HG02610 (cell line): ENCODE results near the gene TGFBR3L.
"Not testable (repeated sequence)": the region's sequence is repeated elsewhere in the genome, so short reads cannot be mapped to it uniquely, and the experiment has no call there.

ENCODE experiments used
- ATAC-seq: cut with Tn5 transposase; IDR thresholded peaks from one replicate; pipeline ENCODE4 v1.9.1; 2021; ENCODE audit warnings: mild to moderate bottlenecking, moderate library complexity; ENCODE audit not compliant: unreplicated experiment

The TGFBR3L gene

GRCh38 chr19:7947939-7948338 is 33.3 kb downstream of the TGFBR3L start:
- ATAC-seq, result no peak

GRCh38 chr19:7953060-7953459 is 38.4 kb downstream of the TGFBR3L start:
- no peak for ATAC-seq

GRCh38 chr19:7953576-7953975 is 38.9 kb downstream of the TGFBR3L start:
- ATAC-seq, result no peak

GRCh38 chr19:7955696-7956095 is 41.1 kb downstream of the TGFBR3L start:
- no peak for ATAC-seq

- no peak for ATAC-seq
Observed at GRCh38 chr19:7959211-7959610, 44.6 kb downstream of the TGFBR3L start.

GRCh38 chr19:7961082-7961481 is 46.5 kb downstream of the TGFBR3L start:
- ATAC-seq, result not testable (repeated sequence)

- no peak for ATAC-seq
Observed at GRCh38 chr19:7961920-7962626, 47.4 kb downstream of the TGFBR3L start.

- no peak for ATAC-seq
Observed at GRCh38 chr19:7962644-7963268, 48.1 kb downstream of the TGFBR3L start.

- ATAC-seq, result no peak
Observed at GRCh38 chr19:7963566-7963965, 48.9 kb downstream of the TGFBR3L start.

- no peak for ATAC-seq
Observed at GRCh38 chr19:7965259-7965841, 50.7 kb downstream of the TGFBR3L start.

- no peak for ATAC-seq
Observed at GRCh38 chr19:7965921-7966665, 51.5 kb downstream of the TGFBR3L start.

GRCh38 chr19:7968008-7968795 is 53.6 kb downstream of the TGFBR3L start:
- ATAC-seq, result no peak
